HTERT RPE-1 (cell line): ENCODE measurements around the gene PDZD4.

Experiments
- in situ Hi-C: fragments of 300-500 bp; cut with MboI; formaldehyde crosslinking; loops from 4 replicates; pipeline ENCODE4 v1.14.3; 2020; ENCODE audit warnings: low sequenced_read_pairs

The PDZD4 gene

DNA sequence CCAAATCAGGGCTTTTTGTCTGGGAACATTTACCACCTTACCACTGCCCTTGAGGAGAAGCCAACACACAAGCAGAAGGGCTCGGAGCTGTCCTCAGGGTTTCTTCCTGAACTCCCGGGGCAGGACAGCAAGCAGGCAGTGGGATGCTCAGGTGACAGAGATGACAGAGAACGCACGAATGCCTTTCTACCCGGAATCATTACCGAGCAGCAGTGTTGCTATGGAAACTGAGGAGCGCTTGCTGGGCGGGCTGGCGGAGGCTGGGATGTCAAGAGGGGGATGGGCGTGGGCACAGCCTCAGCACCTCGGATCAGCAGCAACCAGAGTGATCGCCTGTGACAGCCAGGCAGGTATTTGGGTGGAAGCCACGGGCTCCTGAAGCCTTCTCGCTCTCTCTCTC is 18.1 kb downstream of the PDZD4 start:
- in situ Hi-C loops, result no loop called here

GRCh38 chrX:153807976-153808375 is 22.4 kb downstream of the PDZD4 start:
- in situ Hi-C loops, result no loop called here

- in situ Hi-C loops, result no loop called here
Measured at GRCh38 chrX:153806999-153807575, 23.3 kb downstream of the PDZD4 start.

DNA sequence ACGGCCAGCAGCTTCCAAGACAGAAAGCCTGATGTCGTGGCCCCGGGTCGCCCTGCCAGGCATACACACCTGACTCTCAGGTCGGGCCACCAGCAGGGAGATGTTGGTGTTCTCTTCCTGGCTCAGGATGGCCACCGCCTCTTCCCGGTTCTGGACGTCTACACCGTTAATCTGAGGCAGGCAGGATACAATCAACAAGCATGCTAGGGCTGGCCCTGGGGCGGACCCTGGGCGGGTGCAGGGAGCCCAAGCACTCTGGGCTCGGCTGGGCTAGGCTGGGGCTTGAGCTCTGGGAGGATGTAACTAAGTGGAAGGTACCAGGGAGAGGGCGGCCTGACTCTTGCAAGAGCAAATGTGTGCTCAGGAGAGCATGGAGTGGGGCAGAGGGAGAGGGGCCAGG is 24.9 kb downstream of the PDZD4 start:
- in situ Hi-C loops, result no loop called here

DNA sequence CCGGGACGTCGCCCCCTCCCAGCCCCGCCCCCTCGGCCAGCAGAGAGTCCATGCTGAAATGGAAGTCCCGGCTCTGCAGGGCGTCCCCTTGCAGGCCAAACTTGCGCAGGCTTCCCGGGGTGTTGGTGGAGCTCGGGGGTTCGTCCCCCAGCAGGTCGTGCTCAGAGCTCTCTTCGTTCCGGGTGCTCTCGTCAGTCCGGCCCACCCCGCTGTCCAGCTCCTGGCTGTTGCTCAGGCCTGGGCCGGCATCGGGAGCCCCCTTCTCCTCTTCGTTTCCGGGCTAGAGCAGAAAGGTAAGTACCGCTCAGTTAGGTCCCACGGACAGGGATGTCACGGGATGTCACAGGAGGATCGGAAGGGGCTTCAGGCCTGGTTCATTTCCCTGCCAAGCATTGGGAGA is 25.7 kb downstream of the PDZD4 start:
- in situ Hi-C loops, result no loop called here

DNA sequence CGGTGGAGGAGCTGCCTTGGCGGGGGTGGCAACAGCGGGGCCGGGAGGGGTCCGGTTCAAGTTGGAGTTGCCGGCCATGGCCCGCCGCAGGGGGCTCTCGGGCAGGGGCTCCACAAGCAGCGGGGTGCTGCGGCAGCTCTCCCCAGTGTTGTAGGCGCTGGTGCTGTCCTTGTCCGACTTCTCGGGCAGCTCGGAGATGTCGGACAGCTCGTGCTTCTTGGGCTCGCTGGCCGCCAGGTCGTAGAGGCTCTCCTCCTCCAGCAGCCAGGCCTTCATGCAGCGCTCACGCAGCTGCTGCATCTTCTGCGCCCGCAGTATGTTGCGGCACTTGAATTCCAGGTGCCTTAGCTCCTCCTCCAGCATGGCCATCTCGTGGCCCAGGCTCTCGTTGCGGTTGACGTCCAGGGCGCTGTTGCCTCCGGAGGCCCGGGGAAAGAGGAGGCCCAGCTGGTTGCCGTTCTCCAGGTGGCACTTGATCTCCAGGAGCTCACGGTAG is 26.2 kb downstream of the PDZD4 start:
- in situ Hi-C loops, result no loop called here

DNA sequence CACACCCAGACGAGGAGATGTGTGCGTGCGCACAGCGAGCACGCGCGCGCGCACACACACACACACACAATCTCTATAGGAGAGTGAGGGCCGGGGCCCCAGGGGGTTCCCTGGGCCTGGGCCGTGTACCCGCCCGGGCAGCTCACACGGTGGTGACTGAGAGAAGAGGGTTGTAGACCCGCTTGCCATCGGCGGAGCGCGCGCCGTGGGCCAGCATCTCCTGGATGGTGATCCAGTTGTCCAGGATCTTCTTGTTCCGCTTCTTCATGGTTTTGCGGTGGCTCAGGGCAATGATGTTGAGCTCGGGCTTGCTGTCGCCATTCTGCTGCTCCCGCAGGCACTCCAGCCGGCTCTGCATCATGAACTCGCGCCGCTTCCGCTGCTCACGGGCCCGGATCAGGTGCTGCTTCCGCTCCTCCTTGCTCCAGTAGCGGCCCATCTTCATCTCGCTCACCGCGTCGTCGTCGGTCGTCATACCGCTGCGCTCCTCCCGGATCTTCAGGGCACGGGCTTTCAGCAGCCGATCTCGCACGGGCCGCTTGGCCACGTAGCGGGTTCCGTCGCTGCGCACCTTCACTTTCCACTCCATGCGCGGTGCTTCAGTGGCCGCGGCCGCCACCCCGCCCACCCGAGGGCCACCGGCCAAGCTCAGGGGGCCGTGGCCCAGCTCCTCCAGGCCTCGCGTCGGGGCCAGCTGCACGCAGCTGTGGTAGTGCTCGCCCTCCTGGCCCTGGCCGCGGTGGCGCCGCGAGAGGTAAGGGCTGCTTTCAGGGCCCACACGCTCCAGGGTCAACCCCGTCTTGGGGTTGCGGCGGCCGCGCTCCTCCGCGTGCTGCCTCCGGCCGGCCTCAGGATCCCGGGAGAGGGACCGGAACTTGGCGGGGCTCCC is 26.9 kb downstream of the PDZD4 start:
- in situ Hi-C loops, result no loop called here

GRCh38 chrX:153802513-153803045 is 27.8 kb downstream of the PDZD4 start:
- in situ Hi-C loops, result no loop called here

GRCh38 chrX:153801669-153802068 is 28.7 kb downstream of the PDZD4 start:
- in situ Hi-C loops, result no loop called here

DNA sequence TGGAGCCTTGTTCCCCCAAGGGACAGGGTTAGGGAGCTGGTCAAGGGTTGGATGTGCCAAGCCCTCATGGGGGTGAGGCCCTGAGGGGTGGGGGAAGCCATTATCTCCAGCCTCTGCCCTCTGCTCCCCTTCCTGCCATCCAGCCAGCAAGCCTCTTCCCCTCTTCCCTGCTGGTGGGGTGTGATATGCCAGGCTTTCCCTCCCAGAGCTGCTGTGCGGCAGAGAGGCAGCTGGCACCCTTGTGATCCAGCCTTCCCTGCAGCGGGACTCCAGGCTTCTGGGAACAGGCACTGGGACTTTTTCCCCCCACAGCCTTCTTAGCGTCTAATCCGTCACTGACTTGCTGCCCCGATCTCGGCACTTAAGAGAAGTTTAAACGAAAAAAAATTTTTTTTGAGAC is 29.6 kb downstream of the PDZD4 start:
- in situ Hi-C loops, result no loop called here

- in situ Hi-C loops, result no loop called here
Measured at GRCh38 chrX:153800177-153800722, 30.1 kb downstream of the PDZD4 start.

DNA sequence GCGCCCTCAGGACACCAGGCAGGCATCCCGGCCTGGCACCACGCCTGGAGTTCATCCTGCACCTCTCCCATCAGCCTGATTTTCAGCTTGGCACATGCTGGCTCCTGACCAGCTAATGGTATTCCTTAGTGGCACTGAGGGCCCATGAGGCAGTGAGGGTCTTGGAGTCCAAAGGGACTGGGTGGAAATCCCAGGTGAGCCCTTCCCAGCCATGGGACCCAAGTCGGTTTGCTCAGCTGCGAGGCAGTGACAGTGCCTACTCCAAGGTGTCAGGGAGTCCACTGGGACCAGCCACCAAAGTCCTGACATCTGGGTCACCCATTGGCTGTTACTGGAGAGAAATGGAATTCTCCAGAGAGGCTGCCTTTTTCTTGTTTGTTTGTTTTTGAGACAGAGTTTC is 31.0 kb downstream of the PDZD4 start:
- in situ Hi-C loops, result no loop called here

GRCh38 chrX:153797415-153798015 is 32.8 kb downstream of the PDZD4 start:
- in situ Hi-C loops, result no loop called here

DNA sequence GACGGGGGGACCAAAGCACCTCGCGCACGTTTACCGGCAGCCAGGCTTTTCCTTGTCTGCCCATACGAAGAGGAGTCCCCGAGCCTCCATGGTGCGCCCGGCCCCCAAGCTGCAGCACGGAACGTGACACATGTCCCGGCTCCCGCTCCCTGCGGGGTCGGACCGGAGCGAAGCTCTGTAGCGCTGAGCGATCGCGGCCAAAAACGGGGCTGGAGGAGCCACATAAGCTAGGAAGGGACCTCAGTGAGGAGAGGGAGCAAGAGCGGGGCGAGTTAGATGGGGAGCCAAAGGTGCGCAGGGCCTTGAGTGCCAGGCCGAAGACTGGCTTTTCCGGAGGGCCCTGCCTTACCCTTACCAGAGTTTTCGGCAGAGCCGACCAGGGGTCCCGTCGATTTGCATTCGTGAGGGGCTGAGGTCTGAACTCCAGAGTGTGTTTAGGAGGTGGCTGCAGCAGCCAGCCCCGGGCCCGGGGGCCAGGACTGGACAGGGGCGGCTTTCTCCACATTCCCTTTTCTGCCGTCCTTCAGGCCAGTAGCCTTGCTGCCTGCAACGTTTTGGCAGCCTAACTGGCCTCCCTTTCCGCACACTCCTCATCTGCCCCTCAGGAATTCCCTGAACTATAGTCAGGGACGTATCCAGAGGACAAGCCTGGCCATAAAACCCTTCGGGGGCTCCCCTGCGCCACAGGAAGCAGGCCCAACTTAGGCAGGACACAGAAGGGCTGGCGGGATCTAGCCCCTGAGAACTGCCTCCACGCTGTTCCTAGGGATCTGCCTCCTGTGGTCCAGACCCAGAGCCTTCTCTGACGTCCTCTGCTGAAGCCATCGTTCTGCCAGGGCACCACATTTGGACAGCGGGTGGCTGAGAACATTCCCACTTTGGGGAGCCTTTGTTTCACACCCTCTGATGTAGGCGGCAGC is 35.2 kb downstream of the PDZD4 start:
- in situ Hi-C loops, result no loop called here

DNA sequence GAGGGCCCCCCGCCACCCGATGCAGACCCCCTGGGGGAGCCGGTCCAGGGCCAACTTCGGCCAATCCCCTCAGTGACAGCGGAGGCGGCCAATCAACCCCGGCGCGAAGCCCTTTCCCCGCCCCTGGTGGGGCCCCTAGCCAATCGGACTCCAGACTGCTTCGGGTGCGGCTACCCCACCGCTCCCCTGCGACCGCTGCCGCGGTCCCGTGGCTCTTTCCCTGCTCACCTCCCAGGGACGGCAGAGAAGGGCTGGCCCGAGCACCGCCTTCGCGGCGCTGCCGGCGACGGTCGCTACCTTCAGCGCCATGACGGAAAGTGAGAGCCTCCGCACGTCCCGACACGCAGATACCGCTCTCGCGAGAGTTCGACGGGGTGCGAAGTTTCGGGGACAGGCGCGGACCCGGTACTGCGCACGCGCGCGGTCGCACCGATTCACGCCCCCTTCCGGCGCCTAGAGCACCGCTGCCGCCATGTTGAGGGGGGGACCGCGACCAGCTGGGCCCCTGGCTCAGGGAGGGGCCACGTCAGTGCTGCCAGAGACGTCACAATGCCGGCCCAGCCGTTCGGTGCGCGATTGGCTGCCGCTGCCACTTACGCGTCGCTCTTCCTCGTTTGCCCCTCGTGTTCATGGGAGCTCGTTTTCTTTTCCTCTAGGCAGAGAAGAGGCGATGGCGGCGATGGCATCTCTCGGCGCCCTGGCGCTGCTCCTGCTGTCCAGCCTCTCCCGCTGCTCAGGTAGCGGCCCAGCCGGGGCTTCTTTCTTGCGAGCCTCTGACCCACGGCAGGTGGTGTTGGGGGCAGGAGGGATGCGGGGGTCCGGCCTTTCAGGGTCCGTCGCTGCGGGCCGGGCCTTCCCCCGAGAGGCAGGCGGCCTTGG is 36.1 kb downstream of the PDZD4 start, which contains the start of the genes IDH3G and SSR4:
Gene IDH3G, minus strand, starts transcription at position 358 of the 879 bp plus-strand sequence. Its CDS starts 49 bp downstream, at position 309.
Gene SSR4, plus strand, starts transcription at position 651 of the 879 bp plus-strand sequence. Its CDS starts 20 bp downstream, at position 671.
- in situ Hi-C loops, result no loop called here

DNA sequence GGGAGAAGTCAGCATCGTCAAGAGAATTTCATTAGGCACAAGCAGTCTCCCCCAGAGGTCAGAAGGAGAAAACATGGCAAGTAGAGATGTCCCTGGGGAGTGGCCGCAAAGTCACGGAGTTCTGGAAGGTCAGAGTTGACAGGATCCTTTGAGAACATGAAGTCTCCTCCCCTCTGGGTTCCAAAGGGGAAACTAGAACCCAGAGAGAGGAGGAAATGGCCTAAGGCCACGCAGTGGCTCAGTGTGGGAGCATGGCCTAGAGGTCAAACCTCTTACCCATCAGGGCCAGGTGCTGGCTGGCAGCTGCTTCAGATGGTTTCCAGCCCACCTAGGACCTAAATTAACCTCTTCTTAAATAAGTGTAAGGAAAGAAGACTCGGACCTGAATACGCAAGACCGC is 37.1 kb downstream of the PDZD4 start:
- in situ Hi-C loops, result no loop called here

DNA sequence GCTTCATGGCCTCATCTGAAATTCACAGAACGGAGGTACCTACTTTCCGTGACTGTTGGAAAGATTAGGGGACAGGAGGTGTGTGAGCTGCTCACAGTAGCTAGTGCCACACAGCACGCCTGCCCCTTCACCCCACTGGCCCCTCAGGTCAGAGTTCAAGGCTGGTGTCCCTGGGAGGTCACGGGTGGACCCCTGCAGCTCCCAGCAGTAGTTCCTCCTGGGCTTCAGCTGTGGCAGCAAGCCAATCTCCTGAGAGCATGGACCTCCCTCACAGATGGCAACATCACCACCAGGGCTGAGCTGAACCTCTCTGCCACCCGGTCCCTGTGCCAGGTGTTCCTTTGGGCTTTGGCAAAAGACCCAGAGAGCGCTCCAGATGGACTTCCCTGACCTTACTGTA is 38.0 kb downstream of the PDZD4 start:
- in situ Hi-C loops, result no loop called here

DNA sequence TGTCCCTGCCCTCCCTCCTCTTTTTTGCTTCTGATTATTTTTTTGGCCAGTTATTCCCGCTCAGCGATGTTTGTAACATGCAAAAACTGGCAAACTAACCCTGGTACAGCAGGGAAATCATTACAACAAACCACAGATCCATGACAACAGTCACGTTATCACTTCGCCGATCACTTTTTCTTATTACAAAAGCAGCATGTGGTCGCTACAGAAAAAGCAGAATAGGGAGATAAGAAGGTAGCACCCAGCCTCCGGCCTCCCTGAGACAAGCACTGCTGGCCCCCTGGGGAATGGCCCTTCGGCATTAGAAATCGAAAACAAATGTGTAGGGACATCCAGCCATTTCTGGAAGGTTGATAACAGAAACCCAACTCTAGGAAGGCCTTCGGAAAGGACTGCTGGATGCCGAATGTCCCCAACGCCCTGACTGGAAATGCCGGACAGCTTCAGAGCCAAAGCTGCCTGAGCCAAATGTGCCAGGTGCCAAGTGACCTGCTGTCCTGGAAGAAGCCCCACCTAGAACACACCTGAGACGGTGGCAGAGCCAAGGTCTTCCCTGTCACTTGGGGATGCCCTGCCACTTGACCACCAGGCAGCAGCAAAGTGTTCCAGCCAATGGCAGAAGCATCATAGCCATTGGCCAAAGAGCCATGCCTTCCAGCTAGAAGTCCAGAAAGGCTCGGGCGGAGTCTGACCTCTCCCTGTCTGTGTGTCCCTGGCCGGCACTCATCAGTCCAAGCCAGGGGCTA is 39.1 kb downstream of the PDZD4 start:
- in situ Hi-C loops, result no loop called here
